H9 (cell line): Measurements from ENCODE around the gene TRIL. TPM values are rescaled to one million over a fixed set of nuclear protein-coding genes. Genes with fewer than 3 reads are reported as not detected.

Experiments
- DNase-seq: peaks from one replicate; pipeline ENCODE4 v3.0.0-alpha.2; 2017
- H2AFZ ChIP-seq: one replicate; pipeline ENCODE4 v1.6.1; 2013; ENCODE audit warnings: mild to moderate bottlenecking, low read length, control low read depth, moderate library complexity
- H2AK5ac ChIP-seq: 2 replicates; pipeline ENCODE4 v1.6.1; 2013; ENCODE audit warnings: low read length, control low read depth, mixed read lengths; ENCODE audit not compliant: insufficient read length
- H2BK120ac ChIP-seq: one replicate; pipeline ENCODE4 v1.6.1; 2013; ENCODE audit warnings: low read depth, mild to moderate bottlenecking, low read length, control low read depth, inconsistent platforms; ENCODE audit not compliant: poor library complexity, severe bottlenecking
- H2BK12ac ChIP-seq: 2 replicates; pipeline ENCODE4 v1.6.1; 2013; ENCODE audit warnings: low read length, control low read depth, mixed read lengths, low read depth; ENCODE audit not compliant: insufficient read length
- H2BK15ac ChIP-seq: 2 replicates; pipeline ENCODE4 v1.6.1; 2013; ENCODE audit warnings: low read depth, low read length, control low read depth
- H2BK20ac ChIP-seq: one replicate; pipeline ENCODE4 v1.6.1; 2013; ENCODE audit warnings: low read depth, mild to moderate bottlenecking, low read length, control low read depth, inconsistent platforms; ENCODE audit not compliant: poor library complexity, severe bottlenecking
- H2BK5ac ChIP-seq: 2 replicates; pipeline ENCODE4 v1.6.1; 2013; ENCODE audit warnings: low read length, control low read depth, mixed read lengths; ENCODE audit not compliant: insufficient read length
- H3K14ac ChIP-seq: 2 replicates; pipeline ENCODE4 v1.6.1; 2013; ENCODE audit warnings: low read length, control low read depth; ENCODE audit not compliant: insufficient read depth
- H3K18ac ChIP-seq: 2 replicates; pipeline ENCODE4 v1.6.1; 2013; ENCODE audit warnings: low read depth, mild to moderate bottlenecking, mixed read lengths, low read length, control low read depth; ENCODE audit not compliant: insufficient read length
- H3K23ac ChIP-seq: 2 replicates; pipeline ENCODE4 v1.6.1; 2013; ENCODE audit warnings: low read length, control low read depth, mixed read lengths, low read depth; ENCODE audit not compliant: insufficient read length
- H3K23me2 ChIP-seq: 2 replicates; pipeline ENCODE4 v1.6.1; 2013; ENCODE audit warnings: low read depth, mild to moderate bottlenecking, mixed read lengths, low read length, control low read depth; ENCODE audit not compliant: insufficient read length, poor library complexity, severe bottlenecking
- H3K27ac ChIP-seq: 2 replicates; pipeline ENCODE4 v1.5.1; 2013; ENCODE audit warnings: low read length, control low read depth, mixed read lengths, low read depth; ENCODE audit not compliant: insufficient read length
- H3K27me3 ChIP-seq: 2 replicates; pipeline ENCODE4 v1.6.1; 2013; ENCODE audit warnings: low read length, control low read depth, inconsistent platforms; ENCODE audit not compliant: insufficient read depth
- H3K4ac ChIP-seq: 2 replicates; pipeline ENCODE4 v1.6.1; 2013; ENCODE audit warnings: low read depth, mild to moderate bottlenecking, control low read depth, inconsistent platforms, low read length, moderate library complexity
- H3K4me1 ChIP-seq: 2 replicates; pipeline ENCODE4 v1.6.1; 2013; ENCODE audit warnings: low read length, control low read depth, inconsistent platforms; ENCODE audit not compliant: insufficient read depth
- H3K4me2 ChIP-seq: 2 replicates; pipeline ENCODE4 v1.6.1; 2013; ENCODE audit warnings: low read length, control low read depth, mixed read lengths; ENCODE audit not compliant: insufficient read length, insufficient read depth
- H3K56ac ChIP-seq: 2 replicates; pipeline ENCODE4 v1.6.1; 2013; ENCODE audit warnings: low read depth, mild to moderate bottlenecking, mixed read lengths, low read length, control low read depth; ENCODE audit not compliant: insufficient read length
- H3K79me1 ChIP-seq: 2 replicates; pipeline ENCODE4 v1.6.1; 2013; ENCODE audit warnings: low read depth, mild to moderate bottlenecking, moderate library complexity, low read length, control low read depth, inconsistent platforms; ENCODE audit not compliant: insufficient read depth, poor library complexity, severe bottlenecking
- H3K79me2 ChIP-seq: 2 replicates; pipeline ENCODE4 v1.6.1; 2013; ENCODE audit warnings: low read length, control low read depth, inconsistent platforms; ENCODE audit not compliant: insufficient read depth
- H3K9ac ChIP-seq: 2 replicates; pipeline ENCODE4 v1.6.1; 2013; ENCODE audit warnings: low read length, control low read depth, mixed read lengths; ENCODE audit not compliant: insufficient read length; ENCODE audit errors: extremely low read depth
- H3K9me3 ChIP-seq: one replicate; pipeline ENCODE4 v1.6.1; 2013; ENCODE audit warnings: low read depth, low read length, inconsistent platforms; ENCODE audit not compliant: control insufficient read depth
- H3T11ph ChIP-seq: one replicate; pipeline ENCODE4 v1.6.1; 2013; ENCODE audit warnings: mild to moderate bottlenecking, low read length, control low read depth, inconsistent platforms
- H4K20me1 ChIP-seq: one replicate; pipeline ENCODE4 v1.6.1; 2013; ENCODE audit not compliant: control insufficient read depth, insufficient read length, insufficient read depth
- H4K5ac ChIP-seq: 2 replicates; pipeline ENCODE4 v1.6.1; 2013; ENCODE audit warnings: low read depth, mild to moderate bottlenecking, mixed read lengths, low read length, control low read depth; ENCODE audit not compliant: insufficient read length
- H4K8ac ChIP-seq: replicated peaks from 2 replicates; pipeline ENCODE4 v1.6.1; 2013; ENCODE audit warnings: low read length, control low read depth, mixed read lengths, low read depth; ENCODE audit not compliant: insufficient read length
- H4K91ac ChIP-seq: 2 replicates; pipeline ENCODE4 v1.6.1; 2013; ENCODE audit warnings: low read depth, mild to moderate bottlenecking, moderate library complexity, mixed read lengths, low read length, control low read depth; ENCODE audit not compliant: insufficient read length
- H3K27ac Mint-ChIP-seq, 3 experiments: 2 replicates in 2 of 3; 3 replicates in 1 of 3; pipeline ENCODE4 v1.8.0; 2020 to 2021; ENCODE audit warnings: mixed read lengths in 3 of 3, mild to moderate bottlenecking in 1 of 3, moderate library complexity in 1 of 3
- H3K27me3 Mint-ChIP-seq: 2 replicates; pipeline ENCODE4 v1.8.0; 2021; ENCODE audit warnings: low read depth, mild to moderate bottlenecking, moderate library complexity, mixed read lengths
- H3K36me3 Mint-ChIP-seq, 3 experiments: 2 replicates in 2 of 3; 3 replicates in 1 of 3; pipeline ENCODE4 v1.8.0; 2020 to 2021; ENCODE audit warnings: low read depth in 3 of 3, mixed read lengths in 3 of 3; ENCODE audit not compliant: insufficient read depth in 1 of 3
- H3K4me1 Mint-ChIP-seq, 2 experiments: 2 replicates each; pipeline ENCODE4 v1.8.0; 2020; ENCODE audit warnings: mixed read lengths in 2 of 2
- H3K4me3 Mint-ChIP-seq, 2 experiments: 2 replicates in 1 of 2; 3 replicates in 1 of 2; pipeline ENCODE4 v1.8.0; 2020 to 2021; ENCODE audit warnings: mild to moderate bottlenecking in 2 of 2, mixed read lengths in 2 of 2, moderate library complexity in 1 of 2
- H3K9me3 Mint-ChIP-seq, 2 experiments: 2 replicates in 1 of 2; 3 replicates in 1 of 2; pipeline ENCODE4 v1.8.0; 2020; ENCODE audit warnings: mild to moderate bottlenecking in 2 of 2, mixed read lengths in 2 of 2, moderate library complexity in 1 of 2
- WGBS: extraction: QIAGEN DNeasy Blood & Tissue Kit; methylation state at CpG from one replicate; pipeline ENCODE4 v1.1.7; 2013; ENCODE audit warnings: missing lambda C conversion rate, low lambda C conversion rate, mixed read lengths; ENCODE audit not compliant: insufficient read length; ENCODE audit errors: extremely low coverage; 5-methylcytosine and 5-hydroxymethylcytosine counted together
- total RNA-seq: library from RNA; stranded (reverse); gene quantifications from 2 replicates; pipeline ENCODE4 v1.2.1, GENCODE V29; 2021
- TF ChIP-seq, protein P1 (sequence below): fragments of 200-600 bp; sonication (generic); conservative IDR thresholded peaks from 3 replicates; pipeline ENCODE4 v1.8.0; 2021; ENCODE audit warnings: antibody characterized with exemption, mild to moderate bottlenecking

The TRIL gene
- total RNA-seq, 1 experiment from 2014 or later, result 3.1 TPM

DNA sequence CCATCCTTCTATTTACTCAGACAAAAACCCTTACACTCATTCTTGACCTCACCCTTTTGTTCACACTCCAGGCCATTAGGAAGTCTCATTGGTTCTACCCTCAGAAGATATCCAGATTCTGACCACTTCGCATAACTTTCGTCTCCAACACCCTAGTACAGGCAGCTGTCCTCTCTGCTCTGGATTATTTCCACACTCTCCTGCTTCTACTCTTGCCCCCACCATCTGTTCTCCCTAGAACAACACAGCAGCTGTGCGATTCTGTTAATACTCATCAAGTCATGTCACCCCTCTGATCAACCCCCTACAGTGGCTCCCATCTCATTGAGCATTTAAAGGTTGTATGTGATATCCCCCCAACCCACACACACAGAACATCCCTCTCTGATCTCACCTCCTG, 15.5 kb upstream of the TRIL start:
- H3K9me3 Mint-ChIP-seq, result peaks cover 15 to 16% of the 10 kb centered on the region in 2 experiments; a peak in 4 of 5 replicates
- H3K4ac ChIP-seq, result no peak overlapping the region
- no peak overlapping the region for H3T11ph ChIP-seq
- no peaks in the 10 kb centered on the region for H3K4me1 ChIP-seq
- H3K9me3 ChIP-seq, result no peaks in the 10 kb centered on the region
- no peak overlapping the region for H4K5ac ChIP-seq
- no peak overlapping the region for H2AK5ac ChIP-seq
- DNase-seq, result no peak
- no peak overlapping the region for H3K18ac ChIP-seq
- H3K36me3 Mint-ChIP-seq, result peaks cover 3 to 17% (median 5%) of the 10 kb centered on the region in 3 experiments; a peak in 4 of 7 replicates
- WGBS, result no CpG with 5 or more reads among the region's 3 CpGs
- H2BK5ac ChIP-seq, result no peak overlapping the region
- H3K27ac Mint-ChIP-seq, result no peak overlapping the region
- no peak overlapping the region for H4K91ac ChIP-seq
- H4K20me1 ChIP-seq, result no peaks in the 10 kb centered on the region
- H2BK20ac ChIP-seq, result no peak overlapping the region
- H3K9ac ChIP-seq, result no peak overlapping the region
- no peak overlapping the region for H2BK12ac ChIP-seq
- no peak overlapping the region for H2BK15ac ChIP-seq
- H3K27ac ChIP-seq, result no peak overlapping the region
- no peak overlapping the region for H3K56ac ChIP-seq
- no peaks in the 10 kb centered on the region for H3K23me2 ChIP-seq
- H3K27me3 ChIP-seq, result no peaks in the 10 kb centered on the region
- H3K14ac ChIP-seq, result no peak overlapping the region
- no peak overlapping the region for H4K8ac ChIP-seq
- TF ChIP-seq, protein P1, sequence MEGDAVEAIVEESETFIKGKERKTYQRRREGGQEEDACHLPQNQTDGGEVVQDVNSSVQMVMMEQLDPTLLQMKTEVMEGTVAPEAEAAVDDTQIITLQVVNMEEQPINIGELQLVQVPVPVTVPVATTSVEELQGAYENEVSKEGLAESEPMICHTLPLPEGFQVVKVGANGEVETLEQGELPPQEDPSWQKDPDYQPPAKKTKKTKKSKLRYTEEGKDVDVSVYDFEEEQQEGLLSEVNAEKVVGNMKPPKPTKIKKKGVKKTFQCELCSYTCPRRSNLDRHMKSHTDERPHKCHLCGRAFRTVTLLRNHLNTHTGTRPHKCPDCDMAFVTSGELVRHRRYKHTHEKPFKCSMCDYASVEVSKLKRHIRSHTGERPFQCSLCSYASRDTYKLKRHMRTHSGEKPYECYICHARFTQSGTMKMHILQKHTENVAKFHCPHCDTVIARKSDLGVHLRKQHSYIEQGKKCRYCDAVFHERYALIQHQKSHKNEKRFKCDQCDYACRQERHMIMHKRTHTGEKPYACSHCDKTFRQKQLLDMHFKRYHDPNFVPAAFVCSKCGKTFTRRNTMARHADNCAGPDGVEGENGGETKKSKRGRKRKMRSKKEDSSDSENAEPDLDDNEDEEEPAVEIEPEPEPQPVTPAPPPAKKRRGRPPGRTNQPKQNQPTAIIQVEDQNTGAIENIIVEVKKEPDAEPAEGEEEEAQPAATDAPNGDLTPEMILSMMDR, result no peak
- no peaks in the 10 kb centered on the region for H3K79me2 ChIP-seq
- H2BK120ac ChIP-seq, result no peak overlapping the region
- H2AFZ ChIP-seq, result no peak overlapping the region
- H3K23ac ChIP-seq, result no peak overlapping the region
- H3K4me1 Mint-ChIP-seq, result no peaks in the 10 kb centered on the region
- no peaks in the 10 kb centered on the region for H3K79me1 ChIP-seq
- no peaks in the 10 kb centered on the region for H3K27me3 Mint-ChIP-seq
- no peak overlapping the region for H3K4me2 ChIP-seq
- no peak overlapping the region for H3K4me3 Mint-ChIP-seq
